Neuronal stem cell (in vitro differentiated cells): Measurements from ENCODE around the gene CAMSAP2.

ENCODE experiments used
- DNase-seq: peaks from one replicate; pipeline ENCODE4 v3.0.0-alpha.2; 2013; ENCODE audit warnings: low spot score
- H2AFZ ChIP-seq: one replicate; pipeline ENCODE4 v1.6.1; 2013; ENCODE audit warnings: mild to moderate bottlenecking, low read length, inconsistent platforms
- H2AK5ac ChIP-seq: 2 replicates; pipeline ENCODE4 v1.6.1; 2013; ENCODE audit warnings: low read depth, mild to moderate bottlenecking, inconsistent platforms, low read length, moderate library complexity, mixed read lengths
- H2BK120ac ChIP-seq: 2 replicates; pipeline ENCODE4 v1.6.1; 2013; ENCODE audit warnings: low read depth, mild to moderate bottlenecking, inconsistent platforms, low read length, moderate library complexity, mixed read lengths
- H2BK12ac ChIP-seq: one replicate; pipeline ENCODE4 v1.6.1; 2013; ENCODE audit warnings: low read length, inconsistent platforms
- H2BK15ac ChIP-seq: 2 replicates; pipeline ENCODE4 v1.6.1; 2013; ENCODE audit warnings: mild to moderate bottlenecking, low read length, inconsistent platforms, mixed read lengths
- H2BK5ac ChIP-seq: one replicate; pipeline ENCODE4 v1.6.1; 2013; ENCODE audit warnings: inconsistent platforms, mild to moderate bottlenecking, low read length, moderate library complexity
- H3K14ac ChIP-seq: one replicate; pipeline ENCODE4 v1.6.1; 2013; ENCODE audit warnings: low read length, inconsistent platforms
- H3K18ac ChIP-seq: 2 replicates; pipeline ENCODE4 v1.6.1; 2013; ENCODE audit warnings: low read length, inconsistent platforms
- H3K23ac ChIP-seq: 2 replicates; pipeline ENCODE4 v1.6.1; 2013; ENCODE audit warnings: low read depth, mild to moderate bottlenecking, mixed read lengths, low read length, inconsistent platforms; ENCODE audit not compliant: poor library complexity
- H3K27ac ChIP-seq: replicated peaks from 3 replicates; pipeline ENCODE4 v1.5.1; 2013; ENCODE audit warnings: low read length, inconsistent platforms
- H3K27me3 ChIP-seq, 3 experiments: 2 replicates each; pipeline ENCODE4 v1.6.1; 2013; ENCODE audit warnings: low read length in 3 of 3, mild to moderate bottlenecking in 2 of 3, inconsistent platforms in 1 of 3, low read depth in 1 of 3, mixed read lengths in 1 of 3, moderate library complexity in 1 of 3; ENCODE audit not compliant: control insufficient read depth in 3 of 3, insufficient read depth in 3 of 3
- H3K36me3 ChIP-seq, 2 donors: replicated peaks in 1 of 2; 2 replicates each; pipeline ENCODE4 v1.6.1; 2013; ENCODE audit warnings: low read length in 2 of 2; ENCODE audit not compliant: control insufficient read depth in 2 of 2, insufficient read depth in 2 of 2
- H3K4ac ChIP-seq: 2 replicates; pipeline ENCODE4 v1.6.1; 2013; ENCODE audit warnings: inconsistent platforms, mild to moderate bottlenecking, low read length, moderate library complexity
- H3K4me1 ChIP-seq, 2 donors: 1 replicate in 1 of 2; 2 replicates in 1 of 2; pipeline ENCODE4 v1.6.1; 2013; ENCODE audit warnings: low read length in 2 of 2, low read depth in 1 of 2; ENCODE audit not compliant: control insufficient read depth in 2 of 2, insufficient read depth in 1 of 2
- H3K4me2 ChIP-seq: one replicate; pipeline ENCODE4 v1.6.1; 2013; ENCODE audit warnings: mild to moderate bottlenecking, low read length, inconsistent platforms; ENCODE audit not compliant: insufficient read depth, poor library complexity, severe bottlenecking
- H3K4me3 ChIP-seq, 2 donors: 2 replicates each; pipeline ENCODE4 v1.5.1; 2013; ENCODE audit warnings: low read length in 2 of 2, mild to moderate bottlenecking in 2 of 2, inconsistent platforms in 1 of 2, moderate library complexity in 1 of 2
- H3K79me1 ChIP-seq: one replicate; pipeline ENCODE4 v1.6.1; 2013; ENCODE audit warnings: low read depth, mild to moderate bottlenecking, inconsistent platforms, low read length, moderate library complexity
- H3K9ac ChIP-seq: one replicate; pipeline ENCODE4 v1.6.1; 2013; ENCODE audit warnings: mild to moderate bottlenecking, low read depth, low read length, inconsistent platforms; ENCODE audit not compliant: poor library complexity
- H3K9me3 ChIP-seq, 2 donors: replicated peaks in 1 of 2; 2 replicates each; pipeline versions ENCODE3 to v1.6.1; 2013; ENCODE audit warnings: low read length in 2 of 2, mild to moderate bottlenecking in 2 of 2, inconsistent platforms in 1 of 2, low read depth in 1 of 2, mixed read lengths in 1 of 2, moderate library complexity in 1 of 2; ENCODE audit not compliant: control insufficient read depth in 2 of 2, insufficient read depth in 1 of 2
- H4K8ac ChIP-seq: one replicate; pipeline ENCODE4 v1.6.1; 2013; ENCODE audit warnings: low read depth, mild to moderate bottlenecking, inconsistent platforms, low read length, moderate library complexity
- H4K91ac ChIP-seq: one replicate; pipeline ENCODE4 v1.6.1; 2013; ENCODE audit warnings: low read length, low read depth, mild to moderate bottlenecking, inconsistent platforms; ENCODE audit not compliant: poor library complexity
- WGBS, 2 donors: extraction: QIAGEN DNeasy Blood & Tissue Kit; methylation state at CpG; one replicate each; pipeline ENCODE4 v1.1.7; 2013; ENCODE audit warnings: missing lambda C conversion rate in 2 of 2, mixed read lengths in 1 of 2; ENCODE audit not compliant: insufficient read length in 2 of 2, insufficient replicate concordance in 1 of 2; ENCODE audit errors: extremely low coverage in 2 of 2; 5-methylcytosine and 5-hydroxymethylcytosine counted together

CAMSAP2 gene

DNA sequence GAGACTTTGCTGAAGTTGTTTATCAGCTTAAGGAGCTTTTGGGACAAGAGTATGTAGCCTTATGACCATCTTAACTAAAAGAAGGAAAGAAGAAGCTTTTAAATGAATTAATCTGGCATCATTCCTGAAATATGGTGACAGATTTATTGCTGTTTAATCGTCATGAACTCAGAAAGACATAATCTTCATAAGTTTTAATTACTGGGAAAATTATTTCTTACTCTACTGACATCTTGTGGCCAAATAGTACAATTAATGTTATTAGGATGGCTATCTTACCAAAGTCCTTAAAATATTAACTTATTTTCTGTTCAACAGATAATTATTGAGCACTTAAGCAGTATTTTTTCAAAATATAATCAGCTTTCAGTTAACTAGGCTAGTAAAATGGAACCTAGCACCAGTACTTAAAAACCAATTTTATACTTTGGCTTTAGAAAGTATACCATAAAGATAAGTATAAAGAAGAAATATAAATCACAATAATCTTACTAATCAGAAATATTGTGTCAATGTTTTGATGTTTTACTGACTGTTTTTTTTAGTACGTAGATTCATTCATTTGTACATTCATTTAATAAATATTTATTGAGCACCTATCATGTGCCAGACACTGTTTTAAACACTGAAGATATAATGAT, 99.4 kb downstream of the CAMSAP2 start:
- H2BK120ac ChIP-seq: no peak overlapping the region
- no peak overlapping the region for H4K8ac ChIP-seq
- no peak overlapping the region for H3K4me3 ChIP-seq
- no peak overlapping the region for H3K14ac ChIP-seq
- no peaks in the 10 kb centered on the region for H3K4me1 ChIP-seq
- H4K91ac ChIP-seq: no peak overlapping the region
- H3K79me1 ChIP-seq: peaks cover 2% of the 10 kb centered on the region
- H3K36me3 ChIP-seq: peaks cover 6 to 59% of the 10 kb centered on the region in 2 donors
- H3K27ac ChIP-seq: no peak overlapping the region
- DNase-seq: no peak
- no peak overlapping the region for H2BK5ac ChIP-seq
- no peak overlapping the region for H3K9ac ChIP-seq
- H3K9me3 ChIP-seq: peaks cover 3 to 26% of the 10 kb centered on the region in 2 donors
- no CpG with 5 or more reads among the region's 2 CpGs for WGBS, 2 donors
- no peak overlapping the region for H2AK5ac ChIP-seq
- H3K27me3 ChIP-seq: no peaks in the 10 kb centered on the region
- no peak overlapping the region for H3K4me2 ChIP-seq
- H3K4ac ChIP-seq: no peak overlapping the region
- H2BK15ac ChIP-seq: no peak overlapping the region
- no peak overlapping the region for H2AFZ ChIP-seq
- no peak overlapping the region for H3K23ac ChIP-seq
- no peak overlapping the region for H2BK12ac ChIP-seq
- H3K18ac ChIP-seq: no peak overlapping the region

- H4K91ac ChIP-seq: no peak overlapping the region
- H3K9ac ChIP-seq: no peak overlapping the region
- H3K36me3 ChIP-seq: peaks cover 3 to 58% of the 10 kb centered on the region in 2 donors
- H3K18ac ChIP-seq: no peak overlapping the region
- peaks cover 2% of the 10 kb centered on the region for H3K79me1 ChIP-seq
- H3K23ac ChIP-seq: no peak overlapping the region
- no peak overlapping the region for H2AK5ac ChIP-seq
- no peak overlapping the region for H2BK5ac ChIP-seq
- peaks cover 3 to 26% of the 10 kb centered on the region in 2 donors for H3K9me3 ChIP-seq
- H3K27me3 ChIP-seq: no peaks in the 10 kb centered on the region
- no peak overlapping the region for H3K14ac ChIP-seq
- WGBS, 2 donors: no CpG with 5 or more reads among the region's 3 CpGs
- H3K4ac ChIP-seq: no peak overlapping the region
- no peak overlapping the region for H4K8ac ChIP-seq
- no peak overlapping the region for H2BK120ac ChIP-seq
- no peak overlapping the region for H2BK15ac ChIP-seq
- H3K4me1 ChIP-seq: no peaks in the 10 kb centered on the region
- H2AFZ ChIP-seq: no peak overlapping the region
- H3K4me2 ChIP-seq: no peak overlapping the region
- H2BK12ac ChIP-seq: no peak overlapping the region
- no peak for DNase-seq
- H3K27ac ChIP-seq: no peak overlapping the region
- H3K4me3 ChIP-seq: no peak overlapping the region
Observed at GRCh38 chr1:200838676-200839445, 100.2 kb downstream of the CAMSAP2 start.

- WGBS, 2 donors: no CpG with 5 or more reads among the region's 4 CpGs
- no peak overlapping the region for H3K4ac ChIP-seq
- no peak overlapping the region for H4K91ac ChIP-seq
- no peak overlapping the region for H3K27ac ChIP-seq
- no peaks in the 10 kb centered on the region for H3K79me1 ChIP-seq
- H3K9me3 ChIP-seq: peaks cover 0 to 12% of the 10 kb centered on the region in 2 donors
- H3K27me3 ChIP-seq: no peaks in the 10 kb centered on the region
- H3K4me3 ChIP-seq: no peak overlapping the region
- H3K36me3 ChIP-seq: peaks cover 13 to 81% of the 10 kb centered on the region in 2 donors
- no peak overlapping the region for H2AFZ ChIP-seq
- H4K8ac ChIP-seq: no peak overlapping the region
- H2BK12ac ChIP-seq: no peak overlapping the region
- H3K4me1 ChIP-seq: peaks cover 0 to 7% of the 10 kb centered on the region in 2 donors
- no peak for DNase-seq
- no peak overlapping the region for H2AK5ac ChIP-seq
- H3K18ac ChIP-seq: no peak overlapping the region
- H2BK120ac ChIP-seq: no peak overlapping the region
- H3K14ac ChIP-seq: no peak overlapping the region
- H3K23ac ChIP-seq: no peak overlapping the region
- no peak overlapping the region for H2BK5ac ChIP-seq
- no peak overlapping the region for H3K4me2 ChIP-seq
- H3K9ac ChIP-seq: no peak overlapping the region
- no peak overlapping the region for H2BK15ac ChIP-seq
Observed at GRCh38 chr1:200845360-200845759, 106.7 kb downstream of the CAMSAP2 start.

GRCh38 chr1:200846398-200846797, 107.7 kb downstream of the CAMSAP2 start:
- Histone ChIP-seq H2BK120ac (no peak overlapping the region), H4K8ac (no peak overlapping the region), H3K27ac (no peak overlapping the region), H3K4me1 (peaks cover 0 to 7% of the 10 kb centered on the region in 2 donors), H4K91ac (no peak overlapping the region), H3K4me3 (no peak overlapping the region), H3K27me3 (no peaks in the 10 kb centered on the region), H3K4ac (no peak overlapping the region), H2BK12ac (no peak overlapping the region), H3K14ac (no peak overlapping the region), H2AK5ac (no peak overlapping the region), H3K9ac (no peak overlapping the region), H3K79me1 (no peaks in the 10 kb centered on the region), H3K4me2 (no peak overlapping the region), H3K23ac (no peak overlapping the region), H3K18ac (no peak overlapping the region), H3K36me3 (peaks cover 14 to 86% of the 10 kb centered on the region in 2 donors), H2BK5ac (no peak overlapping the region), H3K9me3 (peaks cover 0 to 12% of the 10 kb centered on the region in 2 donors), H2BK15ac (no peak overlapping the region), H2AFZ (no peak overlapping the region)
- DNase-seq: no peak
- no CpG with 5 or more reads among the region's 1 CpG for WGBS, 2 donors
